GM12875 (cell line): ENCODE measurements around the gene SQSTM1.

ENCODE experiments used
- H3K4me3 ChIP-seq: one replicate; pipeline ENCODE4 v1.5.1; 2011; ENCODE audit warnings: low read depth, low read length, control low read depth
- TF ChIP-seq, protein P1 (sequence below): IDR thresholded peaks from 2 replicates; pipeline ENCODE4 v1.5.1; 2011; ENCODE audit warnings: low read depth, mild to moderate bottlenecking, control low read depth, inconsistent platforms, low read length, moderate library complexity, borderline replicate concordance; ENCODE audit not compliant: insufficient read depth

SQSTM1 gene

GRCh38 chr5:179882338-179882737 lies 61.6 kb downstream of the SQSTM1 start:
- H3K4me3 ChIP-seq, result no peak overlapping the region
- TF ChIP-seq, protein P1, sequence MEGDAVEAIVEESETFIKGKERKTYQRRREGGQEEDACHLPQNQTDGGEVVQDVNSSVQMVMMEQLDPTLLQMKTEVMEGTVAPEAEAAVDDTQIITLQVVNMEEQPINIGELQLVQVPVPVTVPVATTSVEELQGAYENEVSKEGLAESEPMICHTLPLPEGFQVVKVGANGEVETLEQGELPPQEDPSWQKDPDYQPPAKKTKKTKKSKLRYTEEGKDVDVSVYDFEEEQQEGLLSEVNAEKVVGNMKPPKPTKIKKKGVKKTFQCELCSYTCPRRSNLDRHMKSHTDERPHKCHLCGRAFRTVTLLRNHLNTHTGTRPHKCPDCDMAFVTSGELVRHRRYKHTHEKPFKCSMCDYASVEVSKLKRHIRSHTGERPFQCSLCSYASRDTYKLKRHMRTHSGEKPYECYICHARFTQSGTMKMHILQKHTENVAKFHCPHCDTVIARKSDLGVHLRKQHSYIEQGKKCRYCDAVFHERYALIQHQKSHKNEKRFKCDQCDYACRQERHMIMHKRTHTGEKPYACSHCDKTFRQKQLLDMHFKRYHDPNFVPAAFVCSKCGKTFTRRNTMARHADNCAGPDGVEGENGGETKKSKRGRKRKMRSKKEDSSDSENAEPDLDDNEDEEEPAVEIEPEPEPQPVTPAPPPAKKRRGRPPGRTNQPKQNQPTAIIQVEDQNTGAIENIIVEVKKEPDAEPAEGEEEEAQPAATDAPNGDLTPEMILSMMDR, result no peak

DNA sequence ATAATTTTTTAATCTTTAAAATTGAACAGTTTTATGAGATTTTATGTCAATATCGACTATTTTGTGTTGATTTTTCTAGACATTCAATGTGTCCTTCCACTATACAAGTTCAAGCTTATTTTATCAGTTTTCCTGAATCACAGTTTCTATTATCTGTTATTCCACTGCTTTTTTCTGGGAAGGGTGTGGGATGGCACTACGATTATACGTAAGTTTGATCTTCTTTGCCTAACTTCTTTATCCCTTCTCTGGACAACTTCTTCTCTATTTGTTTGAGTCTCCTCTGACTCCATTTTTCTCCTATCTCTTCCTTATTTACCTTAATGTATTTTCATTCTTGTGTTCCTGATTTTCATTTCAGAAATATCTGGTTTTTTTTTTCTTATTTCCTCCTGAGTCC lies 62.5 kb downstream of the SQSTM1 start:
- no peak overlapping the region for H3K4me3 ChIP-seq
- TF ChIP-seq, protein P1, result no peak

- TF ChIP-seq, protein P1, result no peak
- H3K4me3 ChIP-seq, result no peak overlapping the region
Observed at GRCh38 chr5:179885491-179886090, 64.9 kb downstream of the SQSTM1 start.

- TF ChIP-seq, protein P1, result no peak
- H3K4me3 ChIP-seq, result no peak overlapping the region
Observed at GRCh38 chr5:179886190-179886911, 65.6 kb downstream of the SQSTM1 start.

GRCh38 chr5:179887095-179887494 lies 66.4 kb downstream of the SQSTM1 start:
- H3K4me3 ChIP-seq, result no peak overlapping the region
- TF ChIP-seq, protein P1, result no peak
